Middle frontal gyrus (tissue), 1 donor: ENCODE data around the gene LPIN1.
A peak's percentile ranks its signal among the peaks of the same experiment; 100 is the strongest.
"Not testable (repeated sequence)": the region's sequence is repeated elsewhere in the genome, so short reads cannot be mapped to it uniquely, and the experiment has no call there.

Source experiments
- DNase-seq: peaks from one replicate; pipeline ENCODE4 v3.0.0-alpha.2; 2015; ENCODE audit warnings: low spot score; ENCODE audit errors: extremely low spot score

The LPIN1 gene

GRCh38 chr2:11810237-11810977, 64.0 kb downstream of the LPIN1 start:
- DNase-seq: no peak

- DNase-seq: no peak
Measured at GRCh38 chr2:11811036-11811654, 64.7 kb downstream of the LPIN1 start.

GRCh38 chr2:11812466-11813248, 66.2 kb downstream of the LPIN1 start:
- no peak for DNase-seq

GRCh38 chr2:11813345-11813744, 66.9 kb downstream of the LPIN1 start:
- not testable (repeated sequence) for DNase-seq

GRCh38 chr2:11813951-11814350, 67.5 kb downstream of the LPIN1 start:
- no peak for DNase-seq

- no peak for DNase-seq
Measured at GRCh38 chr2:11814979-11815510, 68.6 kb downstream of the LPIN1 start.

- not testable (repeated sequence) for DNase-seq
Measured at GRCh38 chr2:11816935-11817334, 70.5 kb downstream of the LPIN1 start.

GRCh38 chr2:11819235-11819729, 72.8 kb downstream of the LPIN1 start:
- DNase-seq: no peak

- DNase-seq: no peak
Measured at GRCh38 chr2:11820650-11821049, 74.2 kb downstream of the LPIN1 start.

GRCh38 chr2:11821705-11822104, 75.3 kb downstream of the LPIN1 start:
- DNase-seq: no peak

GRCh38 chr2:11822359-11822745, 75.9 kb downstream of the LPIN1 start:
- DNase-seq: not testable (repeated sequence)

GRCh38 chr2:11822746-11823451, 76.5 kb downstream of the LPIN1 start:
- no peak for DNase-seq

- DNase-seq: no peak
Measured at GRCh38 chr2:11824901-11825828, 78.7 kb downstream of the LPIN1 start.

GRCh38 chr2:11827547-11827946, 81.1 kb downstream of the LPIN1 start:
- DNase-seq: no peak

- no peak for DNase-seq
Measured at GRCh38 chr2:11828933-11829323, 82.5 kb downstream of the LPIN1 start.

- peak; percentile 39 for DNase-seq
Measured at GRCh38 chr2:11829324-11829946, 83.0 kb downstream of the LPIN1 start.

GRCh38 chr2:11829947-11830707, 83.7 kb downstream of the LPIN1 start:
- peak; percentile 65 for DNase-seq

GRCh38 chr2:11830708-11831301, 84.4 kb downstream of the LPIN1 start:
- DNase-seq: no peak
